T-helper 22 cell (primary cell): ENCODE results near the gene CGREF1.

Source experiments
- DNase-seq: peaks from one replicate; pipeline ENCODE4 v3.0.0-alpha.2; 2020; ENCODE audit warnings: low read depth

The CGREF1 gene

GRCh38 chr2:27073782-27074181, 45.1 kb downstream of the CGREF1 start:
- DNase-seq: no peak

DNA sequence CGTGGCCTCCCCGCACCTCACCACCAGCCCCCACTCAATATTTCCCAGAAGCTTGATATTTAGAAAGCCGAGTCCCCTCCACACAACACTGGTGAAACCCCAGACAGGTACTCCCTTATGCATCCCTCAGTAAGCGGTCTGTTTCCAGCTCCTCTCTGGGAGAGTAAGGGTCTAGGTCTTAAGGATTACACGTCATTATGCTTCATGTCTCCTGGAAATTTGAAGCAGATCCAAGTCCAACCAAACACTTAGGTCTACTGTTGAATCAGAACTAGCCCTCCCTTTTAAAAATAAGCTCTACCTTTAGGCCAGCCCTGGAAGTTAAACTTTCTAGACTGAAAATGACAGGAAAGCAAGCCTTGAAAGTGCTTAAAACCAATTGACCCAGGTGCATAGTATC, 46.0 kb downstream of the CGREF1 start:
- no peak for DNase-seq

DNA sequence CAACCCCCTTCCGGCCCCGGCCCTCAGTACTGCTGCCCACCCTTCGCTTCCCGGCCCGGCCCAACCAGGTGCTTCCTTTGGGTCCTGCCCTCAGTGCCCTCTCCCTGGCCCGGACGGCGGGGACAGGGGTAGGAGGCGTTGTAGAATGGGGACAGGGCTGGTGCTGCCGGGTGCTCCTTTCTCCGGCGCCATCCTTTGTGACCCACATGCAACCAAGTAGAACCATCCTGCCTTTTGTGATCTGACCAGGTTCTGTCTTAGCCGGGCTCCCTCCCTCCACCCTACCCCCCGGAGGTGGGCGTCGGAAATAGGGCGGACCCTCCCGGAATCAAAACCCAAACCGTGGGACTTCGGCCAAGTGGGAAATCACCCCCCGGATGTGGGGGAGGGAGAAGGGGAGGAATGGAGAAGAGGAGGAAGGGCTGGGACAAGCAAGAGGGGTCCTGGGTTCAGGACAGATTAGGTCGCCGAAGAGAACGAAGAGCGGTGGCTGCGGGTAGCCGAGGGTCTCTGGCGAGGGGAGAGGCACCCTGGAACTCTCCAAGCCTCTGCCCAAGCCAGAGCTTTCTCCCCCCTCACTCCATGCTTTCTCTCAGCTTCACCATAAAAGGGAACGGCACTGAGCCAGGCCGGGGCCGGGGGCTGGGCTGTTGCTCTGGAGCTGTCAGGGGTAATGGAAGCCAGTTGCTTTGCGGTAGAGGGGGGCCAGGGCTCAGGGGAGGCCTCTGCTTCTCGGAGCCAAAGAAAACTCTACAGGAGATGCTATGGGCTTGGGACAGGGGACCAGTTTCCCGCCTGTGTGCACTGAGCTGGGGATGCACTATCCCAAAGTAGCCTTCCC, 46.7 kb downstream of the CGREF1 start:
- peak; percentile 20 for DNase-seq

DNA sequence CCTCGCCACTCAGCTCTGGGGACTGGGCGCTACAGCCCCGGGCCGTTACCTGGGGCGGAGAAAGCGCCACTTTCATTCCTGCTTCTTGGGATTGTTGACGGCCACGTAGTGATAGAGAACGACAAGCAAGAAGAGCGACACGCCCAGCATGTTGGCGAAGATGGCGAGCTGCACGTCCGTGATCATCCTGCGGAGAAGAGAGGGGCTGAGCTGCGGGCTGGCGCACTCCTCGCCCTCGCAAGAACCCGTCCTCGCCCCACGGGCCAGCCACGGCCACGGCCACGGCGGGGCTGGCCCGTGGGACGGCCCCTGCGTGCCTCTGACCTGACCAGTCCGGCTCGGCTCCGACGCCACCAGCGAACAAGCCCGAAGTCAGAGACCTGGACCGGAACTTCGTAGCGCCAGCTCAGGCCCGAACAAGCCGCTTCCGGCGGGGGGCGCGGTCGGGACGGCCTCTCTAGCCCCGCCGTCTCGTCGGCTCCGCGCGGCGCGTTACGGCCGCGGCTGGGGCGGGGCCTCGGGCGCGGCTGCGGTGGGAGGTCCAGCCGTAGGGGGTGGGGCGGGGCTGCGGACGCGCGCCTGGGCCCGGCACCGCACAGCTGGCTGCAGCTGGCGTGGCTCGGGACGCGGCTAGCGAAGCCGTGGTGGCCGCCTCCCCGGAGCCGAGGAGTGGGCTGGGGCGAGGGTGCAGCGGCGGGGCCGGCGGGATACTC, 47.5 kb downstream of the CGREF1 start, which contains the start of gene OST4:
OST4 (minus strand) TSS at position 378 of the 713 bp plus-strand sequence.
- DNase-seq: peak; percentile 82

DNA sequence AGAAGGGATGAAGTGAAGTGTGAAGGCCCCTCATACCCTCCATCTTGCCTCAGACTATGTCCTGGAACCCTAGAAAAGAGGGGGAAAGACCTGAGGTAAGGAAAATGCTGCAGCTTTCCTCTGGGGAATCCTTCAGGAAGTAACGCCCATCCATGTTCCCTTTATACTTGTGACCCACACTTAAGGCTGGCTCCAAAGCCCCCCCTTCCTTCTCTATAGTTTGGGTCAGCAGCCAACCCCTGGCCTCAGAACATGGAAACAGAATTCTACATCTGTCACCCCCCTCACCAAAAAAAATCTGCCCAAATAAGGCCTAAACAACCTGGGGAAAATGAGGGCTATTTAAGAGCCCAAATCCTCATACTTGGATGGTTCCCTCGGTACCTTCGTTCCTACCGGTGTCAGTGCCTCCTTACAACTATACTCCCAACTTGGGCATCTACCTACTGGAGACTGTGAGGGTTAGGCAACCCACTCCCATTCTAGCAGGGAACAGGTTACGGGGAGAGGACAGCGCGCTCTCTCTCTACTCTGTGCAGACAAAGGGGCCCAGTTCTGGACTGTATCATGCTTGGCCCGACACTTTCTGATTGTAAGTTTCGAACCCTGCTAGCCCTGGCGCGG, 48.2 kb downstream of the CGREF1 start:
- DNase-seq: no peak

- no peak for DNase-seq
Observed at GRCh38 chr2:27069961-27070618, 48.8 kb downstream of the CGREF1 start.

DNA sequence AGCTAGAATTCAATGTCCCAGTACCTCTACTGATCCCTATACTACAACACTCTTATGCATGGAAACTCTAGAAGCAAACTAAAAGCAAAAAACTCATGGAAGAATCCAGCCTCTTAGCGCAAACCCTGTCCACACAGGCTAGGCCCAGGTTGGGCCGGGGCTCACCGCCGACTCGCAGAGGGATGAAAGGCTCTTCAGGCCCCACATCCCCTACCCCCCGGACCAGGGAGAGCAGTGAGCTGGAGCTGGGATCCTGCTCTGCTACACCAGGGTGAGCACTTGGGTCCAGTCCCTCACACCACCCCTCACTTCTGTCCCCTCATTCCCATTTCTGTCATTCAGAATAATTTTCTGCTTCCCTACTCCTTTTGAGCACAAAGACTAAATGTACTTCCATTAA, 49.5 kb downstream of the CGREF1 start:
- DNase-seq: no peak

GRCh38 chr2:27067385-27067784, 51.5 kb downstream of the CGREF1 start:
- no peak for DNase-seq

DNA sequence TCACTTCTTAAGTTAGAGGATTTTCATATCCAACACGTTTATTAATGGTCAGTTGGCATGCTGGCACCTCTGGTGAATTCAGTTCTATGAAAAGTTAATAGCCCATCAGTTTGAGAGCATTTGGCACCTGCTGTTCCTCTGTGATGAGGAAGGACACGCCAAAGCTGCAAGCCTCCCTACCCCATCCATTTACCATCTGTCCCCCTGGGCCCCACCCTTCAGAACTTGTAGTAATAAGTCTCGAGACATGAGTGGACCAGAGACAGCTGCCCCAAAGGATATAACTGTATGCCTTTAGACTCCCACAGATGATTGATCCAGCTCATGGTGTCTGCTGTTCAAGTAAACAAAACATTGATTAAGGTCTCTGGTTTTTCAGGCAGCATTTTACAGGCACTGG, 53.8 kb downstream of the CGREF1 start:
- DNase-seq: no peak

GRCh38 chr2:27060323-27060722, 58.6 kb downstream of the CGREF1 start:
- DNase-seq: no peak

DNA sequence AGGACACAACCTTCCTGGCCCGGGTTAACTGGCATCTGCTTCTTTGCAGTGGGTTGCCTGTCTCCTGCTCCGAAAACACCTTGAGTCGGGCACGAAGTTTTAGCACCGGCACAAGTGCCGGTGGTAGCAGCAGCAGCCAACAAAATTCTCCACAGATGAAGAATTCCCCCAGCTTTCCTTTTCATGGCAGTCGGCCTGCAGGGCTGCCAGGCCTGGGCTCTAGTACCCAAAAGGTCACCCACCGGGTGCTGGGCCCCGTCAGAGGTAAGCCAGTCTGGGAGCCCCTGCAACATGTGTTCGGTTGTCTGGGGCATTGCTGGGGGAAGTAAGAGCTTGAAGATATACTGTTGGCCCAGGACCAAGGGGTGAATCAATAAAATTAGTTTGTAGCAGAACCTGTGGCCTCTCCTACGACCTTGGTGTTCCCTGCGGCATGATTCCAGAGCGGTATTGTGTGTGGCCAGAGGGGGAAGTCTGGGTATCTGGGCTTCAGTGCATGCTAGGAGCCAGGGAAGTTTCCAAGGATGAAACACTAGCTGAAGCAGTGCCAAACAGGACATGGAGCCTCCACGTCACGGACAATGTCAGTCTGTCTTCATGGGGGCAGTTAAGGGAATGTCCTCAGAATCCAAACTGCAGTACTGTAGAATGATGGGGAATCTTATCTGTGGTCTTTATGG, 59.6 kb downstream of the CGREF1 start:
- DNase-seq: no peak

DNA sequence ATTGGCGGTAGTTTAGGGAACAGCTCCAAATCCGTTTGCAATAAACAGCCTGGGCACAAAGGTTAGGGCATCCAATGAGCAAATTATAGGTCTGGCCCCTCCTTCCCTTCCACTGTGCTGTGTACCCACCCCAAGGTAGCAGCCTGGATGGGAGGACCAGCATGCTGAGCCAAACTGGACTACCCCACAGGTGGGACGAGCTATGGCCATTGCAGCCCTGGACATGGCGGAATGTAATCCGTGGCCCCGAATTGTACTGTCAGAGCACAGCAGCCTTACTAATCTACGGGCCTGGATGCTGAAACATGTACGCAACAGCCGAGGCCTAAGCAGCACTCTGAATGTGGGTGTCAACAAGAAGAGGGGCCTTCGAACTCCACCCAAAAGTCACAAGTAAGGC, 60.7 kb downstream of the CGREF1 start:
- no peak for DNase-seq

- no peak for DNase-seq
Observed at GRCh38 chr2:27057184-27057583, 61.7 kb downstream of the CGREF1 start.

DNA sequence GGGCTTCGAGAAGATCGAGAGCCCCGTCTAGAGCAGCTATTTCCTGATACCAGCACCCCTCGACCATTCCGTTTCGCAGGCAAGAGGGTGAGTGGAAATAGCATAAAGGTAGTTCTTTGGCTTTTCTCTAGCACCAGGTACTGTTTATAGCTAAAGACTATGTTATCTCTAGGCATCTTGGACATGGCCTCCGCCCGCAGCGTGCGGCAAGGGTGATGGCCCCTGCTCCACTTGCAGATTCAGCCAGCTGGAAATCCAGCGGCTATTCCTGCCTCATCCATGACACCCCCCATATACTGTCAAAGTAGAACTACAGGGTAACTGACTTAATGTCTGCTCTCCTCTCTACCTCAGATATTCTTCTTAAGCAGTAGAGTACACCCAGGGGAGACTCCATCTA, 64.2 kb downstream of the CGREF1 start:
- DNase-seq: no peak

DNA sequence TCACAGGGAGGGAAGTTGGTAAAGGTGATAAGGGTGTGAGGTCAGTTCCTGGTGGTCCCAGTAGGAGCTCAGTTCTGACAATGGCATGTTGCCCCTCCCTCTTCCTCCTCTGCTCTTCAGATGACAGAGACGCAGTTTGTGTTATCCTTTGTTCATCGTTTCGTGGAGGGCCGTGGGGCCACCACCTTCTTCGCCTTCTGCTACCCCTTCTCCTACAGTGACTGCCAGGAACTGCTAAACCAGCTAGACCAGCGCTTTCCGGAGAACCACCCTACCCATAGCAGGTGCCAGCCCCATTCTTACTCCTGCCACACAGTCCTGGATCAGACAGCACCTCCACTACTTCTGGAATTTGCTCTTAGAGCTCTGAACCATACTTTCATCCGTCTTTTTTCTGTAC, 65.2 kb downstream of the CGREF1 start:
- DNase-seq: no peak

GRCh38 chr2:27053321-27053720, 65.6 kb downstream of the CGREF1 start:
- no peak for DNase-seq

DNA sequence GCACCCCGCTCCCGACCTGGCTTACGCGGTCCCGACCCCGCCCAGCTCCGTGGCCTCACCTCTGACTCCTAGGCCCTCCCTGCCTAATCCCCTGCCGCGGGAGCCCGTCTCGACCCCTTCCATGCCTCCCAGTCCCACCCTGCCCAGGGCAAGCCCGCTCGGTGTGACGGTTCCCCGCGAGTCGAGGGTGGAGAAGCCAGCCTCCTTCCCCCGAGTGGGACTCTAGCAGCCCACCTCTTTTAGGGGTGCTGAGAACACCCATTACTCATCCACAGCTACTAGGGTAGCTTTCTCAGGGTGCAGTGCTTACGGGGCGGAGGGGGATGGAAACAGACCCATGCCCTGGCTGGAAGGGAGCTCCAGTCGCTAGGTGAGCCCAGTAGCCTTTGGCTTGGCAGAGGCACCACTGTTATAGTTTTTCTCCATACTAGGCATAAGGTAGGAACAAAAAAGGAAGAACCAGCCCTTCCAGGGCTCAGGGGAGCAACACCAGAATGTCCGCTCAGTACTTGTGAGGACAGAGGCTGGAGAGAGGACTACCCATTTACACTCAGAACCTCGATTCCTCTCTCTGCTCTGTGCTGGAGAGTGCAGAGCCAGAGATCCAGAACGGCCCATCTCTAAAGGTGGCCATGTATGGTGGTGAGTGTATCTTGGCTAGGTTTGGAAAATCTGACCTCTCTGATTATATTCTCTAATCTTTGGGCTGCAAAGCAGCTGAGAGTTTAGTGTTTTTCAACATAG, 66.9 kb downstream of the CGREF1 start:
- no peak for DNase-seq

GRCh38 chr2:27050996-27051901, 67.7 kb downstream of the CGREF1 start, which contains the start of gene AGBL5:
Gene AGBL5, plus strand, starts transcription at chr2:27051668. Its CDS starts 1,291 bp downstream, at chr2:27052959.
- DNase-seq: peak; percentile 92
